GM18520 (cell line): Measurements from ENCODE around the gene KIAA1217.
A peak's percentile ranks its signal among the peaks of the same experiment; 100 is the strongest.
"Not testable (repeated sequence)": the region's sequence is repeated elsewhere in the genome, so short reads cannot be mapped to it uniquely, and the experiment has no call there.

Source experiments
- ATAC-seq: cut with Tn5 transposase; IDR thresholded peaks from one replicate; pipeline ENCODE4 v1.9.1; 2021; ENCODE audit not compliant: unreplicated experiment

The KIAA1217 gene

GRCh38 chr10:24459836-24460235 is 250.9 kb downstream of the KIAA1217 start:
- ATAC-seq, result no peak

GRCh38 chr10:24462291-24462813 is 253.4 kb downstream of the KIAA1217 start:
- ATAC-seq, result no peak

DNA sequence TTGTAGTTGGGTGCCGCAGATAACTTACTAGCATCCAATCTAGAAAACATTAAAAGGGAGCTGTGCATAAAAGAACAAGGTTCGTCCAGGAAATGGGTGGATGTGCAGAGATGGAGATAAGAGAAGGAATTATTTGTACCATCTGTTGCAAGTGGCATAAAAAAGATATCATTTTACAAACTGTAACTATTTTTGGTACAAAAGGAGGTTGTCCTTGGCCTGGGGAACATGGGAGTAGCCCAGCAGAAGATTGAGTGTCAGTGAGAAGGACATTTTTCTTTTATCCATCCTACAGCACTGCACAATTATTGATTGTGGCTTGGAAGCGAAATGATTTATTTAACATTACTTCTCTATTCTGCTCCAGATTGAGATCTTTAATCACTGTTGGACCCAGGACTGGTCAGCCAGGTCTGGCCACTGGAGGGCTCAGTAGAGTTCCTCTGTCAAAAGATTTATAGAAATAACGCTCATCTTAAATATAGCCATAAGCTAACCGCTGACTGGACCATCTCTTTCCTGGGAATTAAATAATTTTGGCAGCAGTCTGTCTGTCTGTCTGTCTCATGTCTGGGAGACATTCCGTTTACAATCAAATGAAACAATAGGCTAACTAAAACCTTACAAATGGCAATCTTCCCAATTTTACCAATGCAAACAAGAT is 254.1 kb downstream of the KIAA1217 start:
- no peak for ATAC-seq

DNA sequence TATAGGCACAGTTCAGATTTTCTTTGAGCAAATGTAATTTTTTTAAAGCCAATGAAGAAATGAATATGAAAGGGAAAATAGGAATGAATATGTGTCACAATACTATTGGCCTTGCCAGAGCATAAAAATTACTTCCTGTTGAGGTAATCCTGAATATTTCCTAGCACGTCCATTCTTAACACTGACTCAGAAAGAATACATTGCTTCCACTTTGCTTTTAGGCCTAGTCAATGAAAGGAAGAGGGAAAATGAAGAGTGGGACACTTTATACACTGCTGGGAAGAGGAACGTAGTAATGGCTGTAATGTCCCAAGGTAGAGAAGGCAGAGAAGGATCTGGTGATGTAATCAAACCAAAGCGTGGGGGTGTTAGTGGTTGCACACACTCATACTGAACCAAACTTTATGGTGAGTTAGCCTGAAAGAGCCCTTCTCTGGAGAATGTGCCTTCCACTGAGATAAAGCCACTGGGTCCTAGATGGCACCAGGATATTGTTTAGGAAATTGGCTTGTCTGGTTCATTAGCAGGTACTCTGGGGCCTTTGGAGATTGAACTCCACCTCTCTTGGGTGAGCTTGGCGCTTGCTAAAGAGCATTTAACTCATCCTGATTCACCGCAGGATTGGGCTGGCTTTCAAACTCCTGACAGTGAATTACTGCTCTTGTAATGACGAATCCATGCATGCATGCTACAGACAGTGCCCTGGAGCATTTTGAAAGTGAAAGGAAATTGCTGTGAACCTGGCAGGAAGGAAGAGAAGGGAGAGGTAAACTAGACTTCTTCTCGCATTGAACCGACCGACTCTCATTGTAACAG is 254.9 kb downstream of the KIAA1217 start:
- ATAC-seq, result peak; percentile 37

- no peak for ATAC-seq
Measured at GRCh38 chr10:24465124-24465874, 256.4 kb downstream of the KIAA1217 start.

DNA sequence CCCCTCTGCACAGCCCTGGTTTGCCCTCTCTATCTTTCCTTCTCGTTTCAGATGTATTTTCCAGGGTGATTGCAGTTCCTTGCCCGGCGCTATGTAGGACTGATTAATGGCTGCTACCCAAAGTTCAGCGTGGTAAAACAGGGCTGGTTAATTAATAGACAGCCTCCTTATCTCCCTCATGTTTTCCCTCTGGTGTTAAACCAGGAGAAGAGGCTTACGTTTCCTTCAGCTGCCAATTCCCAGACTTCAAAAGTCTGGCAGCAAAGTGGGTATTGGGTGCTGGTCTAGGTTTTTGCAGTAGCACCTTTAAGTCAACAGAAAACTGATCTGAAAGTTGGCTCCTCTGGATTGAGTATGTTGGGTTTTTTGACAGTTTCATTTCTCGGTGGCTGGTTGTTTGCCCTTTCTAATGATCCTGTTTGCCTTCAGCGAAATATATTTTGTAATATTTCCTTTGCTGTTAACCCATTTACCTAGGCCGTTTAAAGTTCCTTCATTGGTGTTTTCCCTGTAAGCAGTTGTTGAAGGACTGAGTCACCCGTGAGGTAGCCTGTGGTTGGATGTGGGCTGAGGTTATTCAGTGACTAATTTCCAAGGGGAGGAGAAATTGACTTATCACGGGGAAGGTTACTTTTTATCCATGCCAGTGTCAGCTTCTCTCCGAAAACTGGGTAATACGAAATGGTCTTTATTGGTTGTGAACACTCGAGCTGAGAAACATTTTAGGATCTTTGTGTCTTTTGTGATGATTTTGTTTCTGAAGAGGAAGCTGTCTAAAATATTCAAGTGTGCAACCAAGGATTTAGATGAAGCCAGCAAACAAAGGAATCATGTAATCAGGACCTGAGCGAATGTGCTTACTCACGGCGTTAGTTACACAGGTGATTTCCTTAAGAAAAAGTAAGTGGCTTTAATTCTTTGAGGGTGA is 257.2 kb downstream of the KIAA1217 start:
- peak; percentile 63 for ATAC-seq

DNA sequence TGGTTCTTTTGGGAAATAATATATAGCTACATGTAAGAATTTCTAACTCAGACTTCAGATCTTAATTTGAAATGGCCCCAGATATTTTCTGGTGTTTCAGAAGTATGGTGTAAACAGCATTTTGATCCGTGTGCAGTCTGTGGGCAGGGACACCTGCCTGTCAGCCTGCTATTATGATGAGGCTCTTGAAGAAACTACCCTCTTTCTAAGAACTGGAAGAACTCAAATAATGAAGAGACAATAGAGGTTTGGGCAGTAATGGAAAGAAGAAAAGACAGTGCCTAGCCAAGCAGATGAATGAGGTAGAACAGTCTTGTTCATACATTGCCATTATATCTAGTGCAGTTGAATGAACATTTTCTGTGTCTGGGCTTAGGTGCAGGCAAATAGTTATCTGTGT is 258.2 kb downstream of the KIAA1217 start:
- no peak for ATAC-seq

- ATAC-seq, result no peak
Measured at GRCh38 chr10:24467605-24468004, 258.7 kb downstream of the KIAA1217 start.

GRCh38 chr10:24468281-24468751 is 259.4 kb downstream of the KIAA1217 start:
- ATAC-seq, result no peak

- no peak for ATAC-seq
Measured at GRCh38 chr10:24469993-24470392, 261.1 kb downstream of the KIAA1217 start.

GRCh38 chr10:24475598-24475997 is 266.7 kb downstream of the KIAA1217 start:
- ATAC-seq, result no peak

DNA sequence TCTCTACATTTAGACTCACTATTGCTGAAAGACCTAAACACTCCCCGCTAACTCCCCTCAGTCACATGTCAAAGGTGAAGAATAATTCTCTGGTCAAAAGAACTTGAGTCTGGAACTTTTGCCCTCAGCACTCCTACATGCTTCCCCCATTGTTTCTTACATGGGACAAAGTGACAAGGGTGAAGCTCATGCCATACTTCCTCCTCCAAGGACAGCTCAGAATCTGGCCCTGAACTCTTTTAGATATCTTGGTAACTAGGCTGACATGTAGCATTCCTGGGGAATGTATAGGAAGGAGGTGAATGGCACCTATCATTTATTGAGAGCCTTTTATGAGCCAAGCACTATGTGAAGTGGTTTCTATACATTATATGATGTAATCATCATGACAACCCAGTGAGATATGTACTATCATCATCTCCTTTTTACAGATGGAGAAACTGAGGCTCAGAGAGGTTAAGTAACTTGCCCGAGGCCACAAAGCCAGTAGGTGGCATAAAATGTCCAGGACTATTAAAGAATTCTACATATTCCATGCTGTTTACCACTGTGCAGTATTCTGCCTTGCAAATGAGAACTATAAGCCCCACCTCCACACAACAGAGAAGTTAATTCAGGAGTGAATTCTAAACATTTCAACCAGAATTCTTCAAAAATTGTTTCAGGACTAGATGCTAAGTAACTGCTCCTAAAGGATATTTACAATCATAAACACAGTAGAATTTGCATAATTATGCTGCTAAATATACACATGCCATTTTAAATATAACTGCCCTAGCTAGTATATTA is 268.2 kb downstream of the KIAA1217 start:
- ATAC-seq, result no peak

GRCh38 chr10:24477915-24478314 is 269.0 kb downstream of the KIAA1217 start:
- no peak for ATAC-seq

- ATAC-seq, result no peak
Measured at GRCh38 chr10:24479806-24480205, 270.9 kb downstream of the KIAA1217 start.

DNA sequence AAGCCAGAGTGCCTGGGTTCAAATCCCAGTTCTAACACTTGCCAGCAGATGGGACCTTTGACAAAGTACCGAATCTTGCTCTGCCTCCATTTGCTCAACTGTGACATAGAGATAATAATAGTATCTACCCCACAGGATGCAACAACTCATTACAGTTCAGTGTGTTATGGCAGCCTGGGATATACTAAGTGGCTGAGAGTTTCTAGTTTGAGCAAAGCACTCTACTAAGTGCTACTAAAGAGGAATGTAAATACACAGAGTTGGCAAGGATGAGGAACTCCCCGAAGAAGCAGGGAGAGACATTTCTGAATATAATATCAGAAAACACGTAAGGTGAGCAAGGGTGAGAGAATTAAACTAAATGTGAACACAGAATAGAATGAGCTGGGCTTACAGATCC is 271.5 kb downstream of the KIAA1217 start:
- no peak for ATAC-seq

DNA sequence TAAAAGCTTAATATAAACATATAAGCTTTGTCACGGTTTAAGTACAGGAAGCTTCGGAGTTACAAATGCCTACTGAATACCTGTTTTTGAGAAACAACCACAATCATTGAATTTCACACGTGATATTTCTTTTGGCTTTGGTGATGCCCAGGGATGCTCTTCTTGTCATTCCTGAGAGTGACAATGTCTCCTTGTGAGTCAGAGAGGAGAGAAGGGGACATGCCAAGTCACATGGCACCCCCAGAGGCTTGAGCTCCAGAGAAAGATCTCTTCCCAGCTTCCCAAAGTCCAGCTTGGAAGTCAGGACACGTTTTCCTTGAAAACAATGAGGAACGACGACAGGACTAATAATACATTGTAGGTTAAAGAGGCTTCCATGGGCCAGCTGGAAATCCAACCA is 272.3 kb downstream of the KIAA1217 start:
- no peak for ATAC-seq

GRCh38 chr10:24482713-24483112 is 273.8 kb downstream of the KIAA1217 start:
- not testable (repeated sequence) for ATAC-seq

DNA sequence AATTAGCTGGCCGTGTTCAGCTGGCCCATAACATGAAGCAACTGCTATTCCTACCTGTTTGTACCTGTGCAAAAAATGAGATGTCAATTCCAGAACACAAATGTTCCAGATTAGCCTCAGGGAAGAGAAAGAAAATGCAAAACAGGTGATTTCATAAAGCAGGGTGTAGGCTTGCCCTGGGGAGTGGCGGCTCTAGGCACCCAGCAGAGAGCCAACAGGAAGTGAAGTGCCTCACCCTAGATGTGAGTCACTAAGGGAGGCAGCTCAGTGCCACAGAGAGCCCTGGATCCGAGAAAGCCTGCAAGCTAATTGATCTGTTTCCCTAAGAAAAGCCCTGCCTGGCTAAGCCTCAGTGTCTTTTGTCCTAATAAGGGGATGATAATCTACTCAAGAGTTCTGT is 274.8 kb downstream of the KIAA1217 start:
- peak; percentile 94 for ATAC-seq

- no peak for ATAC-seq
Measured at GRCh38 chr10:24484771-24485170, 275.8 kb downstream of the KIAA1217 start.

DNA sequence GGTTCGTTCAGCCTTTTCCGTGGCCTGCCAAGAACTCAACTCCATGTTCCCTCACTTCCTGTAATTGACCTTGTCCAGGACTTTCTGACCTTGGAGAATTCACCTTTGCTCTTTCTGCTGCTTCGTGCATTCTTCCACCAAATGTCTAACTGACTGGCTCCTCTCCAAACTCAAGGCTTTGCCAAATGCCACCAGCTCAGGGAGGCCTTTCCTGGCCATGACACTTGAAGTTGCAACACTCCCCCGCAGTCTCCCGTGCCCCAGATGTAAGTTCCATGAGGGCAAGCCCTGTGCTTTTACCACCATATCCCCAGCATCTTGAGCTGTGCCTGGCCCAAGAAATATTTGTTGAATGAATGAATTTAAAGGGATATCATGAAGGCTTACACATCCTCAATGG is 276.4 kb downstream of the KIAA1217 start:
- ATAC-seq, result no peak
